ACC112 (cell line): ENCODE measurements around the gene ADGRD1.

ENCODE experiments used
- H2AFZ ChIP-seq: fragments of 200-600 bp; sonication (generic); one replicate; pipeline ENCODE4 v1.6.0; 2017; ENCODE audit warnings: antibody characterized with exemption, low read length; ENCODE audit not compliant: unreplicated experiment
- H3K27ac ChIP-seq: fragments of 200-600 bp; sonication (generic); 2 replicates; pipeline ENCODE4 v1.5.1; 2014; ENCODE audit warnings: low read depth, mild to moderate bottlenecking, antibody characterized with exemption, low read length, moderate library complexity
- H3K27me3 ChIP-seq: fragments of 200-600 bp; sonication (generic); 2 replicates; pipeline ENCODE4 v1.6.1; 2014; ENCODE audit warnings: mild to moderate bottlenecking, antibody characterized with exemption, low read length, moderate library complexity, mixed read lengths; ENCODE audit not compliant: insufficient read depth
- H3K36me3 ChIP-seq: fragments of 200-600 bp; sonication (generic); 2 replicates; pipeline ENCODE4 v1.6.1; 2016; ENCODE audit warnings: mild to moderate bottlenecking, antibody characterized with exemption, low read length, moderate library complexity, mixed read lengths; ENCODE audit not compliant: insufficient read depth
- H3K4me1 ChIP-seq: fragments of 200-600 bp; sonication (generic); one replicate; pipeline ENCODE4 v1.6.1; 2016; ENCODE audit warnings: low read length, mixed read lengths; ENCODE audit not compliant: insufficient read depth, unreplicated experiment, control insufficient read depth
- H3K4me3 ChIP-seq: fragments of 200-600 bp; sonication (generic); 2 replicates; pipeline ENCODE4 v1.5.1; 2014; ENCODE audit warnings: mild to moderate bottlenecking, low read depth, low read length
- H3K79me2 ChIP-seq: fragments of 200-600 bp; sonication (generic); one replicate; pipeline ENCODE4 v1.6.0; 2016; ENCODE audit warnings: low read length; ENCODE audit not compliant: control insufficient read depth, unreplicated experiment, insufficient read depth

ADGRD1 gene

GRCh38 chr12:131096681-131097181, 143.0 kb downstream of the ADGRD1 start:
- Histone ChIP-seq H3K4me3 (no peak overlapping the region), H3K27me3 (no peaks in the 10 kb centered on the region), H3K36me3 (no peaks in the 10 kb centered on the region), H2AFZ (no peak overlapping the region), H3K27ac (no peak overlapping the region), H3K4me1 (no peaks in the 10 kb centered on the region), H3K79me2 (no peaks in the 10 kb centered on the region)

- Histone ChIP-seq H3K27me3 (no peaks in the 10 kb centered on the region), H3K27ac (no peak overlapping the region), H2AFZ (no peak overlapping the region), H3K4me3 (no peak overlapping the region), H3K36me3 (no peaks in the 10 kb centered on the region), H3K79me2 (no peaks in the 10 kb centered on the region), H3K4me1 (no peaks in the 10 kb centered on the region)
Observed at GRCh38 chr12:131097202-131098177, 143.8 kb downstream of the ADGRD1 start.

GRCh38 chr12:131098178-131098981, 144.7 kb downstream of the ADGRD1 start:
- no peak overlapping the region for H3K4me3 ChIP-seq
- H3K36me3 ChIP-seq: no peaks in the 10 kb centered on the region
- H3K4me1 ChIP-seq: no peaks in the 10 kb centered on the region
- H2AFZ ChIP-seq: no peak overlapping the region
- H3K27me3 ChIP-seq: no peaks in the 10 kb centered on the region
- H3K27ac ChIP-seq: no peak overlapping the region
- H3K79me2 ChIP-seq: no peaks in the 10 kb centered on the region

GRCh38 chr12:131100031-131100674, 146.4 kb downstream of the ADGRD1 start:
- no peaks in the 10 kb centered on the region for H3K4me1 ChIP-seq
- no peaks in the 10 kb centered on the region for H3K27me3 ChIP-seq
- H3K79me2 ChIP-seq: no peaks in the 10 kb centered on the region
- H3K27ac ChIP-seq: no peak overlapping the region
- no peaks in the 10 kb centered on the region for H3K36me3 ChIP-seq
- H2AFZ ChIP-seq: no peak overlapping the region
- no peak overlapping the region for H3K4me3 ChIP-seq

GRCh38 chr12:131101006-131101405, 147.3 kb downstream of the ADGRD1 start:
- Histone ChIP-seq H3K4me3 (no peak overlapping the region), H3K27ac (no peak overlapping the region), H3K4me1 (no peaks in the 10 kb centered on the region), H3K27me3 (no peaks in the 10 kb centered on the region), H3K36me3 (no peaks in the 10 kb centered on the region), H3K79me2 (no peaks in the 10 kb centered on the region), H2AFZ (no peak overlapping the region)

- H3K4me3 ChIP-seq: no peak overlapping the region
- no peaks in the 10 kb centered on the region for H3K4me1 ChIP-seq
- no peak overlapping the region for H2AFZ ChIP-seq
- H3K27ac ChIP-seq: no peak overlapping the region
- H3K79me2 ChIP-seq: no peaks in the 10 kb centered on the region
- no peaks in the 10 kb centered on the region for H3K27me3 ChIP-seq
- no peaks in the 10 kb centered on the region for H3K36me3 ChIP-seq
Observed at GRCh38 chr12:131101703-131102492, 148.2 kb downstream of the ADGRD1 start.

GRCh38 chr12:131102493-131102931, 148.8 kb downstream of the ADGRD1 start:
- Histone ChIP-seq H3K36me3 (no peaks in the 10 kb centered on the region), H3K4me3 (no peak overlapping the region), H2AFZ (no peak overlapping the region), H3K27ac (no peak overlapping the region), H3K79me2 (no peaks in the 10 kb centered on the region), H3K27me3 (no peaks in the 10 kb centered on the region), H3K4me1 (no peaks in the 10 kb centered on the region)

- Histone ChIP-seq H3K79me2 (no peaks in the 10 kb centered on the region), H3K4me1 (no peaks in the 10 kb centered on the region), H3K27me3 (no peaks in the 10 kb centered on the region), H3K27ac (no peak overlapping the region), H3K36me3 (no peaks in the 10 kb centered on the region), H2AFZ (no peak overlapping the region), H3K4me3 (no peak overlapping the region)
Observed at GRCh38 chr12:131102991-131103668, 149.4 kb downstream of the ADGRD1 start.

GRCh38 chr12:131103669-131104462, 150.2 kb downstream of the ADGRD1 start:
- no peaks in the 10 kb centered on the region for H3K79me2 ChIP-seq
- H2AFZ ChIP-seq: no peak overlapping the region
- H3K4me1 ChIP-seq: no peaks in the 10 kb centered on the region
- no peak overlapping the region for H3K4me3 ChIP-seq
- H3K36me3 ChIP-seq: no peaks in the 10 kb centered on the region
- H3K27me3 ChIP-seq: no peaks in the 10 kb centered on the region
- no peak overlapping the region for H3K27ac ChIP-seq
